Upper lobe of right lung (tissue), 1 donor: ENCODE measurements around the gene ZNF106. TPM values are rescaled to one million over a fixed set of nuclear protein-coding genes. Genes with fewer than 3 reads are reported as not detected.
A peak's percentile ranks its signal among the peaks of the same experiment; 100 is the strongest.

Experiments used
- ATAC-seq: fragments of 200-7000 bp; cut with Tn5 transposase; one replicate; pipeline ENCODE4 v1.9.1; 2020; ENCODE audit warnings: mild to moderate bottlenecking, moderate library complexity
- DNase-seq: peaks from one replicate; pipeline ENCODE4 v3.0.0-alpha.2; 2020
- H3K27ac ChIP-seq: fragments of 200-600 bp; one replicate; pipeline ENCODE4 v1.8.0; 2022
- H3K27me3 ChIP-seq: fragments of 200-600 bp; one replicate; pipeline ENCODE4 v1.8.0; 2022; ENCODE audit warnings: mild to moderate bottlenecking
- H3K36me3 ChIP-seq: fragments of 200-600 bp; one replicate; pipeline ENCODE4 v1.8.0; 2022
- H3K4me1 ChIP-seq: fragments of 200-600 bp; one replicate; pipeline ENCODE4 v1.8.0; 2022
- H3K4me3 ChIP-seq: fragments of 200-600 bp; one replicate; pipeline ENCODE4 v1.8.0; 2022; ENCODE audit warnings: mild to moderate bottlenecking
- H3K9me3 ChIP-seq: fragments of 200-600 bp; one replicate; pipeline ENCODE4 v1.8.0; 2022
- CTCF ChIP-seq: fragments of 200-600 bp; IDR thresholded peaks from one replicate; pipeline ENCODE4 v1.8.0; 2022; ENCODE audit warnings: antibody characterized with exemption
- intact Hi-C: fragments of 100-400 bp; cut with DNase I; formaldehyde crosslinking; loops from one replicate; pipeline ENCODE4 v1.11.0; 2022
- total RNA-seq: library from RNA; stranded (reverse); fragmentation: NEBNext Ultra II Directional; extraction: Animal tissue kit (Norgen Biotek cat#: 25700); gene quantifications from one replicate; pipeline ENCODE4 v1.2.1, GENCODE V29; 2021
- donor health status: DM: no; HTN: yes; CAD: no; lungs with severe emphysema.

Gene ZNF106
- total RNA-seq, 1 donor from 2014 or later, result 118 TPM

- ATAC-seq, result peak; percentile 43
- Histone ChIP-seq H3K9me3 (no peaks in the 10 kb centered on the region), H3K36me3 (peaks cover 42% of the 10 kb centered on the region), H3K4me1 (no peaks in the 10 kb centered on the region), H3K27me3 (no peaks in the 10 kb centered on the region), H3K27ac (no peak overlapping the region), H3K4me3 (no peak overlapping the region)
- DNase-seq, result no peak
- intact Hi-C loops, result no loop called here
- TF ChIP-seq CTCF, result no peak
Observed at GRCh38 chr15:42465520-42466259, 25.3 kb downstream of the ZNF106 start.

- peaks cover 24% of the 10 kb centered on the region for H3K36me3 ChIP-seq
- no peaks in the 10 kb centered on the region for H3K9me3 ChIP-seq
- H3K4me3 ChIP-seq, result no peak overlapping the region
- ATAC-seq, result no peak
- no peak overlapping the region for H3K27ac ChIP-seq
- peaks cover 15% of the 10 kb centered on the region for H3K4me1 ChIP-seq
- H3K27me3 ChIP-seq, result no peaks in the 10 kb centered on the region
- intact Hi-C loops, result no loop called here
- no peak for DNase-seq
- no peak for TF ChIP-seq CTCF
Observed at GRCh38 chr15:42461261-42461660, 29.7 kb downstream of the ZNF106 start.

GRCh38 chr15:42457445-42458442 is 33.2 kb downstream of the ZNF106 start:
- Histone ChIP-seq H3K27ac (peak overlapping the region; percentile 81), H3K4me1 (peaks cover 15% of the 10 kb centered on the region), H3K9me3 (no peaks in the 10 kb centered on the region), H3K36me3 (peaks cover 10% of the 10 kb centered on the region), H3K27me3 (no peaks in the 10 kb centered on the region), H3K4me3 (peak overlapping the region; percentile 40)
- peak; percentile 91 for ATAC-seq
- no peak for DNase-seq
- TF ChIP-seq CTCF, result no peak
- intact Hi-C loops, result no loop called here

- peak overlapping the region; percentile 81 for H3K27ac ChIP-seq
Observed at GRCh38 chr15:42456971-42457370, 34.0 kb downstream of the ZNF106 start.

GRCh38 chr15:42456531-42456930 is 34.4 kb downstream of the ZNF106 start:
- Histone ChIP-seq H3K9me3 (no peaks in the 10 kb centered on the region), H3K4me1 (peaks cover 15% of the 10 kb centered on the region), H3K36me3 (peaks cover 14% of the 10 kb centered on the region), H3K4me3 (peak overlapping the region; percentile 40), H3K27ac (peak overlapping the region; percentile 81), H3K27me3 (no peaks in the 10 kb centered on the region)
- intact Hi-C loops, result no loop called here
- no peak for ATAC-seq
- no peak for TF ChIP-seq CTCF
- no peak for DNase-seq

More at GRCh38 chr15:42456971-42457370, 34.0 kb downstream of the ZNF106 start:
- ATAC-seq, result no peak
- intact Hi-C loops, result no loop called here
- no peak for TF ChIP-seq CTCF
- Histone ChIP-seq H3K4me1 (peaks cover 15% of the 10 kb centered on the region), H3K9me3 (no peaks in the 10 kb centered on the region), H3K27me3 (no peaks in the 10 kb centered on the region), H3K4me3 (peak overlapping the region; percentile 40), H3K36me3 (peaks cover 10% of the 10 kb centered on the region)
- no peak for DNase-seq
